Measurements from ENCODE around the gene MS4A6A. TPM values are rescaled to one million over a fixed set of nuclear protein-coding genes. Genes with fewer than 3 reads are reported as not detected.

MS4A6A gene
- total and polyA plus RNA-seq, 9 of the 15 experiments (the other 6 are each of a cell fraction or from before 2014, with no cell fraction given), result 0.57 to 9.5 (median 4.2) TPM

- TF ChIP-seq, protein P1, sequence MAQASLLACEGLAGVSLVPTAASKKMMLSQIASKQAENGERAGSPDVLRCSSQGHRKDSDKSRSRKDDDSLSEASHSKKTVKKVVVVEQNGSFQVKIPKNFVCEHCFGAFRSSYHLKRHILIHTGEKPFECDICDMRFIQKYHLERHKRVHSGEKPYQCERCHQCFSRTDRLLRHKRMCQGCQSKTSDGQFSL (CRISPR knock-in tag; IDR thresholded peaks at IDR 0.05), result no peak
- TF ChIP-seq, protein P1 (tag; IDR thresholded peaks at IDR 0.05), result no peak
- TF ChIP-seq ZC3H8 (IDR thresholded peaks at IDR 0.05) (no peak), ILK (tag; IDR thresholded peaks at IDR 0.05; ENCODE audit: borderline replicate concordance, low read depth) (no peak), ZNF445 (CRISPR knock-in tag; IDR thresholded peaks at IDR 0.05; ENCODE audit: low read depth) (no peak), CEBPG (CRISPR knock-in tag; IDR thresholded peaks at IDR 0.05) (no peak), CEBPG (tag; conservative IDR thresholded peaks at IDR 0.05 in 1 of 2, IDR thresholded peaks at IDR 0.05 in 1 of 2) (no peak), SUPT5H (IDR thresholded peaks at IDR 0.05) (no peak), ZBTB1 (CRISPR knock-in tag; IDR thresholded peaks at IDR 0.05; ENCODE audit: borderline replicate concordance, low read depth) (no peak), SETDB1 (IDR thresholded peaks at IDR 0.05; ENCODE audit: low read length) (no peak), TEAD4 (IDR thresholded peaks at IDR 0.05; ENCODE audit: low read length) (peak; percentile 56), TEAD4 (CRISPR knock-in tag; IDR thresholded peaks at IDR 0.05; ENCODE audit: borderline replicate concordance) (no peak), E2F8 (IDR thresholded peaks at IDR 0.05; ENCODE audit: low read depth, partially characterized antibody) (no peak), ZFPM2 (CRISPR knock-in tag; IDR thresholded peaks at IDR 0.05) (no peak), YBX1 (IDR thresholded peaks at IDR 0.05) (no peak), ETV6 (IDR thresholded peaks at IDR 0.05; ENCODE audit: borderline replicate concordance in 1 of 2, low read depth in 2 of 2, low read length in 1 of 2) (no peak), ETV6 (CRISPR knock-in tag; IDR thresholded peaks at IDR 0.05; ENCODE audit: borderline replicate concordance) (no peak), SMARCA5 (IDR thresholded peaks at IDR 0.05) (no peak), MYBL2 (IDR thresholded peaks at IDR 0.05; ENCODE audit: low read depth) (peak; percentile 91), MYBL2 (CRISPR knock-in tag; IDR thresholded peaks at IDR 0.05; ENCODE audit: borderline replicate concordance) (no peak), ESRRB (CRISPR knock-in tag; IDR thresholded peaks at IDR 0.05; ENCODE audit: borderline replicate concordance) (no peak), RBM22 (IDR thresholded peaks at IDR 0.05; ENCODE audit: low read depth, low read length, poor library complexity, severe bottlenecking) (no peak), SP2 (IDR thresholded peaks at IDR 0.05; ENCODE audit: extremely low read depth, low read depth, low read length, poor library complexity, severe bottlenecking) (no peak), CHCHD3 (CRISPR knock-in tag; IDR thresholded peaks at IDR 0.05) (no peak)
- TF ChIP-seq, protein P2, sequence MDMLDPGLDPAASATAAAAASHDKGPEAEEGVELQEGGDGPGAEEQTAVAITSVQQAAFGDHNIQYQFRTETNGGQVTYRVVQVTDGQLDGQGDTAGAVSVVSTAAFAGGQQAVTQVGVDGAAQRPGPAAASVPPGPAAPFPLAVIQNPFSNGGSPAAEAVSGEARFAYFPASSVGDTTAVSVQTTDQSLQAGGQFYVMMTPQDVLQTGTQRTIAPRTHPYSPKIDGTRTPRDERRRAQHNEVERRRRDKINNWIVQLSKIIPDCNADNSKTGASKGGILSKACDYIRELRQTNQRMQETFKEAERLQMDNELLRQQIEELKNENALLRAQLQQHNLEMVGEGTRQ (CRISPR knock-in tag; IDR thresholded peaks at IDR 0.05), result no peak
- TF ChIP-seq, protein P3, sequence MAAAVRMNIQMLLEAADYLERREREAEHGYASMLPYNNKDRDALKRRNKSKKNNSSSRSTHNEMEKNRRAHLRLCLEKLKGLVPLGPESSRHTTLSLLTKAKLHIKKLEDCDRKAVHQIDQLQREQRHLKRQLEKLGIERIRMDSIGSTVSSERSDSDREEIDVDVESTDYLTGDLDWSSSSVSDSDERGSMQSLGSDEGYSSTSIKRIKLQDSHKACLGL (CRISPR knock-in tag; IDR thresholded peaks at IDR 0.05; ENCODE audit: borderline replicate concordance, poor library complexity, severe bottlenecking), result no peak
Observed at GRCh38 chr11:60127311-60127811, 55.5 kb downstream of the MS4A6A start (continued).

Measured in K562 (cell line).